ENCODE results near the gene NR4A3.

NR4A3 gene

DNA sequence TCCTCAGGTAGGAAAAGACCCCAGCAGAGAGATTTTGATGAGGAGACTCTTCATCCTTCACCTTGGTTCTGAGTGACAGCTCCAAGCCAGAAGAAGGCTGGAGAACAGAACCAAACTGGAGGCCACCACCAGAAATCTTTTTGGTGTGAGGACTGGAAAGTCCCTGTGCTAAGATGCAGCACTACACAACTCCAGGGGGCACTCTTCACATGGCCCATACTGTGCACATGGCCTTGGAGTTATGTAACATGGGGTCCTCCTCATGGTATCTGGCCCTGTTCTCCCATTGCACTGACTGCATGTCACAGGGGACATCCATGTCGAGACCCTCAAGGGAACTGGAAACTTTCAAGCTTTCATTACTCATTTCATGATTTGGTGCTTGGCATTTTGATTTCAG is 67.4 kb downstream of the NR4A3 start:
- no peak for DNase-seq

DNA sequence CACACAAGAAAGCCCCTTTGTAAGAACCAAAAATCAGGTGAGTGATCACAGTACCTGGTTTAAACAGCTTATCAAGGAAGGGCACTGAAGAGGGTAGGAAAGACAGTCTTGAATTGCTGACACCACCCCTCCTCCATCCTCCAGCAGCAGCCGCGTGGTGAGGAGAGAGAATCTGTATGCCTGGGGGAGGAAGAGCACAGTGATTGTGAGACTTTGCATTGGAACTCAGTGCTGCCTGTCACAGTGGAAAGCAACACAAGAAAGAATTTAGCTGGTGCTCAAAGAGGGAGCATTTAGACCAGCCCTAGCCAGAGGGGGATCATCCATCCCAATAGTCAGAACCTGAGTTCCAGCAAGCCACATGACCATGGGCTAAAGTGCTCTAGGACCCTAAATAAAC is 73.1 kb downstream of the NR4A3 start:
- DNase-seq, result no peak

DNA sequence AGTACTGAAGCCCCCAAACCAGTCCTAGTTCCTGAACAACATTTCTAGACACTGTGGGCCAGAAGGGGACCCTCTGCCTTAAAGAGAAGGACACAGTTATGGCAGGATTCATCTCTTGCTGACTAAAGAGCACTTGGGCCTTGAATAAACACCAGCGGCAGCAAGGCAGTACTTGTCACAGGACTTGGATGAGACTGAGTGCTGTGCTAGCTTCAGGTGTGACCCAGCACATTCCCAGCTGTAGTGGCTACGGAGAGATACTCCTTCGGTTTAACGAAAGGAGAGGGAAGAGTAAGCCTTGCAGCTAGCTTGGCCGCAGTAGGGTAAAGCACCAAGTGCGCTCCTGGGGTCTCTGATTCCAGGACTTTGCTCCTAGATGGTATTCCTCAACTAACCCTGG is 73.8 kb downstream of the NR4A3 start:
- DNase-seq, result no peak

DNA sequence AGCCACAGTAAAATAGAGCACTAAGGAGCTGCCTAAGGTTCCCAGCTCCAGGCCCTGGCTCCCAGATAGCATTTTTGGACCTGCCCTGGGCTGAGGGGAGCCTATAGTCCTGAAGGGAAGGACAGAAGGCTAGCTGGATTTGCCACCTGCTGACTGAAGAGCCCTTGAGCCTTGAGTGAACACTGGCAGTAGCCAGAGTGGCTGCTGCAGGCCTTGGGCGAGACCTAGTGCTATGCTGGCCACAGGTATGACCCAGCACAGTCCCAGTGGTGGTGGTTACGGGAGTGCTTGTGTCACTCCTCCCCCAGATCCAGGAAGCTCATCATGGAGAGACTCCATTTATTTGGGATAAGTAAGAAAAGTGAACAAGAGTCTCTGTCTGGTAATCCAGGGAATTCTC is 74.4 kb downstream of the NR4A3 start:
- DNase-seq, result no peak

DNA sequence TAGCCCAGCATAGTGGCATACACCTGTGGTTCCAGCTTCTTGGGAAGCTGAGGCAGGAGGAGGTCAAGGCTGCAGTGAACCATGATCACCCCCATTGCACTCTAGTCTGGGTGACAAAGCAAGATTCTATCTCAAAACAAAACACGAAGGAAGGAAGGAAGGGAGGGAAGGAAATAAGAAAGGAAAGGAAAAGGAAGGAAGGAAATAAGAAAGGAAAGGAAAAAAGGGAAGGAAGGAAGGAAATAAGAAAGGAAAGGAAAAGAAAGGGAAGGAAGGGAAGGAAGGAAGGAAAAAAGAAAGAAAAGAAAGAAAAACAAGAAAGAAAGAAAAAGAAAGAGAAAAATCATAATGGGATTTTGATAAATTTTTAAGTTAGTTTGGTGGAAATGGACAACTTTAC is 81.7 kb downstream of the NR4A3 start:
- no peak for DNase-seq

DNA sequence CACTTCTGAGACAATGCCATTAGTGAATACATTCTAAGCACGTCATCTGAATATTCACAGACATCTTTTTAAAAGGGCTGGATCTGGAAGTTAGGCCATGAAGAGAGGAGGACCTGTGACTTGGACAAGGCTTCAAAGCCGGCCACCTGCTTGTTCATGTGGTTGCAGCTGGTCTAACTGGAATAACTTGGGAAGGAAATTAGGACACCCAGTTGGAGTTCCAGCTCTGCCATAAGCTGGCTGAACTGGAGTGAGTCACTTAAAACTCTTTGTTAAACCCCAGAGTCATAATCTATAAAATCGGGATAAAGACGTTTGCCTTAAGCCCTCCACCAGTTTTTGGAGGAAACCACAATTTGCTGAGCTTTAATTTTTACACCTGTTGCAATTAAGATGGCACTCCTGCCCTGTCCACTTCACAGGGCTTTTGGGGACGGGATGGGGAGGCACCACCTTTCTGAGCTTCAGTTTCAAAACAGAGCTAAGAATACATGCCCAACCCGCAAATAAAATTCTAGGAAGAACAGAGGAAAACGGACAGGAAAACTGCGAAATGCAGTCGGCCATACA is 84.2 kb downstream of the NR4A3 start:
- DNase-seq, result no peak

DNA sequence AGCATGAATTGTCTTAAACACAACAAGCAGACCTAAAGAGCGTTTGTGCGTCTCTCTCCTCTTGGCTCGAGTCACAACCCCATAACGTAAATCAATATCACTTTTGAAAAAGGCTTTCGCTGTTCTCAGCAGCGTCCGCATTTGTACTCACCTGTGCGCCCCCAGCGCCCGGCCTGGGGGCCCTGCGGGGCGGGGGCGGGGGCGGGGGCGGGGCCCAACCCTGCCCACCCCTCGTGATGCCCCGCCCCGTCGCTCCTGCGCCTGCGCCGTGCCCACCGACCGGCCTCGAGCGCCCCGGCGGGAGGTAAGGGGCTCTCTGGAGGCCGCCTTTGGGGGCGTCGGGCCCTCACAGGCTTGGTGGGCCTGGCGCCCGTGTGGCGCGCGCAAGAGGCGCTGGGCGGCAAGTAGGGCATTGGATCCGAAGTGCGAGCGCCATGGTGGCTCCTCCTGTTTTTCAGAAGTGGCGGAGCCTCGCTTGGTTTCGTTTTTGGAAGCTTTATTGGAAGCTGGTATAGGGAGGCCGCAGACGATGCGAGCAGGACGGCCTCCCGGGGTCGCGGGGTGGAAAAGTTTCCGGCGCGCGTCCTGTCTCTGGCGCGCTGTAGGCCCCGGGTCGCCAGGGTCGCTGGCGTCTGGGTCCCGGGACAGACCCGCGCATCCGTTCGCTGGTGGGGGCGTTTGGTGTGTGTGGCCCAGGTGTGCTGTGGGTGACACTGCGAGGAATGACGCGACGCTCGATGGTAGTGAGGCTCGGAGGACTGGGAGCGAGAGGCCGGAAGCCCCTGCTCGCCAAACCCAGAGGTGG is 84.9 kb downstream of the NR4A3 start, which contains the start of gene STX17:
Gene STX17 (plus strand): TSS at position 252 of the 805 bp plus-strand sequence. CDS start 8,586 bp downstream, outside the sequence.
- DNase-seq, result peak; percentile 66

DNA sequence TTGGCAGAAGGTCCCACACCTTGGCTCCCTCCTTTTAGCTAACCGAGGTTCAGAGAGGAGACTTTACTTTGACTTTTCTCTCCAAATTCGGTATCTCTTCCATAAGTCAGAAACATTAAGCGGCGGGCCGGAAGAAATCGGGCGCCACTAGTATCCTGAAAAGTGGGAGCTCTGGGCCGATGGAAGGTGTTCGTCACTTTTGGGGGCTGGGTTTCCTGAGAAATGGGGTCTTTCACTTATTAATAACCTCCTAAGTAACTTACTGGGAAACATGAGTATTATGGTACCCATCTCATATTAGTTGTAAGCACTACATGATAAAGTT is 85.5 kb downstream of the NR4A3 start:
- no peak for DNase-seq

DNA sequence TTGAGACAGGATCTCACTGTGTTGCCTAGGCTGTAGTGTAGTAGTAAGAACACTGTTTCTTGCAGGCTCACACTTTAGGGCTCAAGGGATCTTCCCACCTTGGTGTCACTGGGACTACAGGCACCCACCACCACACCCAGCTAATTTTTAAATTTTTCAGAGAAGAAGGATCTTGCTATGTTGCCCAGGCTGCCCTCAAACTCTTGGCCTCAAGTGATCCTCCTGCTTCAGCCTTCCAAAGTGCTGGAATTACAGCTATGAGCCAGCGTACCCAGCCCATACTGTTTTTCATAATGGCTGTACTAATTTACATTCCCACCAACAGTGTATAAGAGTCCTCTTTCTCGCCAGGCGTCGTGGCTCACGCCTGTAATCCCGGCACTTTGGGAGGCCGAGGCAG is 89.9 kb downstream of the NR4A3 start:
- no peak for DNase-seq

Measured in NCI-H2107 (cell line).